ENCODE results near the gene GMPR.

The GMPR gene

DNA sequence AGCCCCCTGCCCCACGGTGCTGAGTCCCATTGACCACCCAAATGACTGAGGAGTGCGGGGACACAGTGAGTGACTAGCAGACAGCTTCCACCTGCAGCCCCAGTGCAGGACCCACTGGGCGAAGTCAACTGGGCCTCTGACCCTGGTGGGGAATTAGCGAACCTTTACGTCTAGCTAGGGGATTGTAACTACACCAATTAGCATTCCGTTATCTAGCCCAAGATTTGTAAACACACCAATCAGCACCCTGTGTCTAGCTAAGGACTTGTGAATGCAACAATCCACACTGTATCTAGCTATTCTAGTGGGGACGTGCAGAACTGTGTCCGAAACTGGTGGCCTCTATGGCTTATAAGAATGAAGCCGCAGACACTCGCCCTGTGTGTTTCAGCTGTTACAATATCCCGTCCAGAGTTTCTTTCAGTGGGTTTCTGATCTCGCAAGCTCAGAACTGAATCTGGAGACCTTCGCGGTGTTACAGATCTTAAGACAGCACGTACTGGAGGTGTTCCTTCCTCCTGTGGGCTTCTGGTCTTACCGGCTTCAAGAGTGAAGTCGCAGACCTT, 21.1 kb upstream of the GMPR start:
- Histone ChIP-seq H3K79me2 (ENCODE audit: insufficient read depth, low read length) (no peaks in the 10 kb centered on the region), H3K36me3 (ENCODE audit: low read length) (no peaks in the 10 kb centered on the region), H3K27me3 (ENCODE audit: low read length) (no peaks in the 10 kb centered on the region), H3F3A (ENCODE audit: insufficient read depth) (no peaks in the 10 kb centered on the region), H3K9me2 (replicated peaks; ENCODE audit: insufficient read depth, low read length) (no peaks in the 10 kb centered on the region), H3K9ac (ENCODE audit: low read length) (no peak overlapping the region), H2AFZ (ENCODE audit: low read depth, low read length, severe bottlenecking) (no peak overlapping the region), H3K4me3 (ENCODE audit: insufficient read depth, low read length, poor library complexity, severe bottlenecking) (no peak overlapping the region), H3K27ac (ENCODE audit: low read depth, low read length) (no peak overlapping the region), H3K4me2 (ENCODE audit: low read depth, low read length, poor library complexity, severe bottlenecking) (no peak overlapping the region), H3K9me3 (ENCODE audit: insufficient read depth, low read length) (no peaks in the 10 kb centered on the region), H4K20me1 (ENCODE audit: low read depth, low read length) (no peaks in the 10 kb centered on the region)
- no peak for TF ChIP-seq EZH2phosphoT487 (conservative IDR thresholded peaks at IDR 0.05; ENCODE audit: low read length)
- TF ChIP-seq, protein P1, sequence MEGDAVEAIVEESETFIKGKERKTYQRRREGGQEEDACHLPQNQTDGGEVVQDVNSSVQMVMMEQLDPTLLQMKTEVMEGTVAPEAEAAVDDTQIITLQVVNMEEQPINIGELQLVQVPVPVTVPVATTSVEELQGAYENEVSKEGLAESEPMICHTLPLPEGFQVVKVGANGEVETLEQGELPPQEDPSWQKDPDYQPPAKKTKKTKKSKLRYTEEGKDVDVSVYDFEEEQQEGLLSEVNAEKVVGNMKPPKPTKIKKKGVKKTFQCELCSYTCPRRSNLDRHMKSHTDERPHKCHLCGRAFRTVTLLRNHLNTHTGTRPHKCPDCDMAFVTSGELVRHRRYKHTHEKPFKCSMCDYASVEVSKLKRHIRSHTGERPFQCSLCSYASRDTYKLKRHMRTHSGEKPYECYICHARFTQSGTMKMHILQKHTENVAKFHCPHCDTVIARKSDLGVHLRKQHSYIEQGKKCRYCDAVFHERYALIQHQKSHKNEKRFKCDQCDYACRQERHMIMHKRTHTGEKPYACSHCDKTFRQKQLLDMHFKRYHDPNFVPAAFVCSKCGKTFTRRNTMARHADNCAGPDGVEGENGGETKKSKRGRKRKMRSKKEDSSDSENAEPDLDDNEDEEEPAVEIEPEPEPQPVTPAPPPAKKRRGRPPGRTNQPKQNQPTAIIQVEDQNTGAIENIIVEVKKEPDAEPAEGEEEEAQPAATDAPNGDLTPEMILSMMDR (IDR thresholded peaks at IDR 0.05; ENCODE audit: insufficient read depth, low read length, poor library complexity, severe bottlenecking): no peak

DNA sequence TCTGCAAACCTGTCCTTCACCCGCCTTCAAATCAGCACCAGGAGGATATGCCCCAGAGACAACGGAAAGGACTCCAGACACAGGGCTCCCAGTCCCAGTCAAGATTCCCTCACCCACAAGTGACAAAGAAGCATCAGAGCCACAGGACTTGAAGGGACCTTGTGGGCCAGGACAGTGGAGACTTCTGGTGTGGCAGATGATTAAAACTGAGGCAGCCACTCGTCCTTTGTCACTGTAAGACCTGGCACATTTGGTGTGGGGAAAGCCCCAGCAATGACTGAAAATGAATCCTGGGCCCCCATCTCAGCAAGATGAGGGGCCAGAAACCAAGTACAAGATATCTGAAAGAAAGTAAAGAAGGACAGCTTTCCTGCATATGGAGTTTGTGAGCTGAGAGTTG, 15.6 kb upstream of the GMPR start:
- H2AFZ ChIP-seq (ENCODE audit: low read depth, low read length, severe bottlenecking): no peak overlapping the region

DNA sequence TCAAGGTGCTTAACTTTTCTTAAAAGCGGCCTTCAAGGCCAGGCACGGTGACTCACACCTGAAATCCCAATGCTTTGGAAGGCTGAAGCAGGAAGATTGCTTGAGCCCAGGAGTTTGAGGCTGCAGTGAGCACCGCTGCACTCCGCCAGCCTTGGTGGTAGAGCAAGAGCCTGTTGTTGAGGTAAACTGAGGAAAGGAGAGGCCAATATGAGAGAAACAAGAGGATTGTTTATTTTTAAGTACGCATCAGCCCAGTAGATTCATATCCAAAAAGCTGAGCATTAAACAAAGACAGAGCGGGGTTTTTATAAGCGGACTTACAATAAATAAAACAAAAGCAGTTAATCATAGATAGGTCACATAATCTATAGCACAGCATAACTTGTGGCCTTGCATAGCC, 15.0 kb upstream of the GMPR start:
- TF ChIP-seq, protein P1 (IDR thresholded peaks at IDR 0.05; ENCODE audit: insufficient read depth, low read length, poor library complexity, severe bottlenecking): no peak
- no peak for TF ChIP-seq EZH2phosphoT487 (conservative IDR thresholded peaks at IDR 0.05; ENCODE audit: low read length)
- H3F3A ChIP-seq (ENCODE audit: insufficient read depth): no peaks in the 10 kb centered on the region
- H3K4me3 ChIP-seq (ENCODE audit: insufficient read depth, low read length, poor library complexity, severe bottlenecking): no peak overlapping the region
- H3K27me3 ChIP-seq (ENCODE audit: low read length): no peaks in the 10 kb centered on the region
- no peak overlapping the region for H3K4me2 ChIP-seq (ENCODE audit: low read depth, low read length, poor library complexity, severe bottlenecking)
- no peak overlapping the region for H3K27ac ChIP-seq (ENCODE audit: low read depth, low read length)
- no peaks in the 10 kb centered on the region for H3K79me2 ChIP-seq (ENCODE audit: insufficient read depth, low read length)
- H3K9me2 ChIP-seq (replicated peaks; ENCODE audit: insufficient read depth, low read length): no peaks in the 10 kb centered on the region
- no peaks in the 10 kb centered on the region for H3K36me3 ChIP-seq (ENCODE audit: low read length)
- H3K9me3 ChIP-seq (ENCODE audit: insufficient read depth, low read length): no peaks in the 10 kb centered on the region
- H4K20me1 ChIP-seq (ENCODE audit: low read depth, low read length): no peaks in the 10 kb centered on the region
- no peak overlapping the region for H2AFZ ChIP-seq (ENCODE audit: low read depth, low read length, severe bottlenecking)
- H3K9ac ChIP-seq (ENCODE audit: low read length): no peak overlapping the region

More for the DNA sequence above, 15.6 kb upstream of the GMPR start:
- Histone ChIP-seq H3K4me2 (ENCODE audit: low read depth, low read length, poor library complexity, severe bottlenecking) (no peak overlapping the region), H3K9me3 (ENCODE audit: insufficient read depth, low read length) (no peaks in the 10 kb centered on the region), H3K27me3 (ENCODE audit: low read length) (no peaks in the 10 kb centered on the region), H3K4me3 (ENCODE audit: insufficient read depth, low read length, poor library complexity, severe bottlenecking) (no peak overlapping the region), H3K9me2 (replicated peaks; ENCODE audit: insufficient read depth, low read length) (no peaks in the 10 kb centered on the region), H3K9ac (ENCODE audit: low read length) (no peak overlapping the region), H3K27ac (ENCODE audit: low read depth, low read length) (no peak overlapping the region), H4K20me1 (ENCODE audit: low read depth, low read length) (no peaks in the 10 kb centered on the region), H3K79me2 (ENCODE audit: insufficient read depth, low read length) (no peaks in the 10 kb centered on the region), H3F3A (ENCODE audit: insufficient read depth) (no peaks in the 10 kb centered on the region), H3K36me3 (ENCODE audit: low read length) (no peaks in the 10 kb centered on the region)
- TF ChIP-seq, protein P1 (IDR thresholded peaks at IDR 0.05; ENCODE audit: insufficient read depth, low read length, poor library complexity, severe bottlenecking): no peak
- no peak for TF ChIP-seq EZH2phosphoT487 (conservative IDR thresholded peaks at IDR 0.05; ENCODE audit: low read length)

Measured in SU-DHL-6 (cell line).